Right atrium auricular region (tissue), 2 donors: ENCODE measurements around the gene TRMT11. TPM values are rescaled to one million over a fixed set of nuclear protein-coding genes. Genes with fewer than 3 reads are reported as not detected.

ENCODE experiments used
- DNase-seq: peaks from one replicate; pipeline ENCODE4 v3.0.0-alpha.2; 2019; ENCODE audit warnings: low spot score
- H3K27ac ChIP-seq, 2 donors: fragments of 200-600 bp; sonication (generic); 1 replicate in 1 of 2; 2 replicates in 1 of 2; pipeline ENCODE4 v1.5.1; 2016 to 2019
- H3K27me3 ChIP-seq, 2 donors: fragments of 200-600 bp; sonication (generic); one replicate each; pipeline versions ENCODE4 v1.5.1 to v1.6.0; 2017 to 2019
- H3K36me3 ChIP-seq: fragments of 200-600 bp; sonication (generic); one replicate; pipeline ENCODE4 v1.5.1; 2016
- H3K4me1 ChIP-seq, 2 donors: fragments of 200-600 bp; sonication (generic); one replicate each; pipeline versions ENCODE4 v1.5.1 to v1.6.0; 2017 to 2019
- H3K4me3 ChIP-seq, 2 donors: fragments of 200-600 bp; sonication (generic); 1 replicate in 1 of 2; 2 replicates in 1 of 2; pipeline ENCODE4 v1.5.1; 2017 to 2019; ENCODE audit warnings: mild to moderate bottlenecking in 1 of 2, moderate library complexity in 1 of 2
- H3K9me3 ChIP-seq, 2 donors: fragments of 200-600 bp; sonication (generic); one replicate each; pipeline ENCODE4 v1.5.1; 2019
- CTCF ChIP-seq, 2 donors: fragments of 200-600 bp; sonication (generic); IDR thresholded peaks; one replicate each; pipeline ENCODE4 v1.5.1; 2019; ENCODE audit warnings: antibody characterized with exemption in 2 of 2
- total RNA-seq, 2 donors: library from RNA; depleted of rRNA; stranded (reverse); fragments of >200 nt; gene quantifications; one replicate each; pipeline ENCODE4 v1.1.0, GENCODE V29; 2016

Gene TRMT11
- total RNA-seq, 2 donors from 2014 or later, result 9.7 to 10.1 TPM

- Histone ChIP-seq H3K27ac (no peak overlapping the region), H3K9me3 (peaks cover 0 to 8% of the 10 kb centered on the region in 2 donors), H3K4me3 (no peak overlapping the region), H3K4me1 (no peaks in the 10 kb centered on the region), H3K27me3 (no peaks in the 10 kb centered on the region), H3K36me3 (peaks cover 9% of the 10 kb centered on the region)
- no peak for TF ChIP-seq CTCF (IDR thresholded peaks at IDR 0.05)
- no peak for DNase-seq
Observed at GRCh38 chr6:126040826-126041225, 54.5 kb downstream of the TRMT11 start.

- Histone ChIP-seq H3K27me3 (no peaks in the 10 kb centered on the region), H3K36me3 (peaks cover 9% of the 10 kb centered on the region), H3K4me3 (no peak overlapping the region), H3K4me1 (no peaks in the 10 kb centered on the region), H3K9me3 (peaks cover 0 to 8% of the 10 kb centered on the region in 2 donors), H3K27ac (no peak overlapping the region)
- no peak for TF ChIP-seq CTCF (IDR thresholded peaks at IDR 0.05)
- no peak for DNase-seq
Observed at GRCh38 chr6:126041516-126041915, 55.2 kb downstream of the TRMT11 start.

- no peaks in the 10 kb centered on the region for H3K4me1 ChIP-seq
- peaks cover 0 to 8% of the 10 kb centered on the region in 2 donors for H3K9me3 ChIP-seq
- no peak overlapping the region for H3K4me3 ChIP-seq
- no peaks in the 10 kb centered on the region for H3K27me3 ChIP-seq
- peaks cover 12% of the 10 kb centered on the region for H3K36me3 ChIP-seq
- TF ChIP-seq CTCF (IDR thresholded peaks at IDR 0.05), result no peak
- no peak overlapping the region for H3K27ac ChIP-seq
- no peak for DNase-seq
Observed at GRCh38 chr6:126042001-126042419, 55.7 kb downstream of the TRMT11 start.

- Histone ChIP-seq H3K4me1 (no peaks in the 10 kb centered on the region), H3K27ac (no peak overlapping the region), H3K9me3 (peaks cover 0 to 8% of the 10 kb centered on the region in 2 donors), H3K36me3 (peaks cover 15% of the 10 kb centered on the region), H3K27me3 (no peaks in the 10 kb centered on the region), H3K4me3 (no peak overlapping the region)
- no peak for TF ChIP-seq CTCF (IDR thresholded peaks at IDR 0.05)
- DNase-seq, result no peak
Observed at GRCh38 chr6:126047648-126048047, 61.3 kb downstream of the TRMT11 start.

GRCh38 chr6:126048635-126049034, 62.3 kb downstream of the TRMT11 start:
- Histone ChIP-seq H3K36me3 (peaks cover 15% of the 10 kb centered on the region), H3K9me3 (peaks cover 0 to 8% of the 10 kb centered on the region in 2 donors), H3K27me3 (no peaks in the 10 kb centered on the region), H3K27ac (no peak overlapping the region), H3K4me1 (no peaks in the 10 kb centered on the region), H3K4me3 (no peak overlapping the region)
- no peak for DNase-seq
- no peak for TF ChIP-seq CTCF (IDR thresholded peaks at IDR 0.05)

- Histone ChIP-seq H3K27ac (no peak overlapping the region), H3K27me3 (no peaks in the 10 kb centered on the region), H3K4me3 (no peak overlapping the region), H3K4me1 (no peaks in the 10 kb centered on the region), H3K36me3 (peaks cover 15% of the 10 kb centered on the region), H3K9me3 (no peaks in the 10 kb centered on the region)
- DNase-seq, result no peak
- no peak for TF ChIP-seq CTCF (IDR thresholded peaks at IDR 0.05)
Observed at GRCh38 chr6:126050795-126051194, 64.5 kb downstream of the TRMT11 start.
